Activated CD4-positive, alpha-beta T cell treated with anti-CD3 and anti-CD28 coated beads, Interleukin-2, amount 50 U/mL, for 48 hours (primary cell): ENCODE data around the gene CAPRIN2.
A peak's percentile ranks its signal among the peaks of the same experiment; 100 is the strongest.

Source experiments
- DNase-seq, 2 experiments: peaks; one replicate each; pipeline ENCODE4 v3.0.0-alpha.2; 2020

Gene CAPRIN2

GRCh38 chr12:30754750-30755394 lies at the start of gene CAPRIN2:
TSS of gene CAPRIN2 (minus strand) at chr12:30754951. CDS start at chr12:30753520, 1,431 bp downstream.
- peak; percentile 92 to 95 for DNase-seq

GRCh38 chr12:30797689-30798088 lies 42.9 kb upstream of the CAPRIN2 start:
- no peak for DNase-seq

- no peak for DNase-seq
Observed at GRCh38 chr12:30796891-30797371, 42.2 kb upstream of the CAPRIN2 start.

GRCh38 chr12:30796313-30796780 lies 41.6 kb upstream of the CAPRIN2 start:
- peak in 1 of 2 experiments; percentile 22 for DNase-seq

- DNase-seq: peak; percentile 75 to 79
Observed at GRCh38 chr12:30795410-30796312, 40.9 kb upstream of the CAPRIN2 start.

- peak; percentile 28 to 48 for DNase-seq
Observed at GRCh38 chr12:30794591-30795409, 40.0 kb upstream of the CAPRIN2 start.

GRCh38 chr12:30794020-30794419 lies 39.3 kb upstream of the CAPRIN2 start:
- no peak for DNase-seq

GRCh38 chr12:30792648-30793499 lies 38.1 kb upstream of the CAPRIN2 start:
- DNase-seq: no peak

- no peak for DNase-seq
Observed at GRCh38 chr12:30792085-30792484, 37.3 kb upstream of the CAPRIN2 start.

- DNase-seq: no peak
Observed at GRCh38 chr12:30788754-30789153, 34.0 kb upstream of the CAPRIN2 start.

GRCh38 chr12:30785630-30786029 lies 30.9 kb upstream of the CAPRIN2 start:
- DNase-seq: no peak

- DNase-seq: no peak
Observed at GRCh38 chr12:30784508-30784907, 29.8 kb upstream of the CAPRIN2 start.

GRCh38 chr12:30783946-30784345 lies 29.2 kb upstream of the CAPRIN2 start:
- no peak for DNase-seq

GRCh38 chr12:30782316-30783173 lies 27.8 kb upstream of the CAPRIN2 start:
- DNase-seq: no peak

- no peak for DNase-seq
Observed at GRCh38 chr12:30779578-30779977, 24.8 kb upstream of the CAPRIN2 start.

- no peak for DNase-seq
Observed at GRCh38 chr12:30779178-30779577, 24.4 kb upstream of the CAPRIN2 start.

- no peak for DNase-seq
Observed at GRCh38 chr12:30774599-30774998, 19.8 kb upstream of the CAPRIN2 start.

GRCh38 chr12:30769802-30770201 lies 15.1 kb upstream of the CAPRIN2 start:
- no peak for DNase-seq

- DNase-seq: no peak
Observed at GRCh38 chr12:30764251-30764650, 9.5 kb upstream of the CAPRIN2 start.

GRCh38 chr12:30763053-30763452 lies 8.3 kb upstream of the CAPRIN2 start:
- DNase-seq: no peak

GRCh38 chr12:30761730-30762129 lies 7.0 kb upstream of the CAPRIN2 start:
- no peak for DNase-seq
